Measurements from ENCODE around the gene SMIM22.

SMIM22 gene

DNA sequence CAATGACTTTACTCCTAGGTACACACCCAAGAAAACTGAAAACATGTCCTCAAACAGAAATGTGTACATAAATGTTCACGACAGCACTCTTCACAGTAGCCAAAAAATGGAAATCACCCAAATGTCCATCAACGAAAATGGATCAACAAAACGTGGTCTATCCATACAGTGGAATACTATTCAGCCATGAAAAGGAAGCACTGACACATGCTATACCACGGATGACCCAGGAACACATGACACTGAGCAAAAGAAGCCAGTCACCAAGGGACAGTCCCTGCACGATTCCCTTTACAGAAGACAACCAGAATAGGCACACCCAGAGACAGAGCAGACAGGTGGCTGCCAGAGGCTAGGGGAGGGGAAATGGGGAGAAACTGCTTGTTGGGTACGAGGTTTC lies 39.5 kb upstream of the SMIM22 start:
- H3K9me3 ChIP-seq (ENCODE audit: control insufficient read depth, insufficient read depth, low read depth, low read length) = 0 out of 2 replicates have a peak, but pooled peaks cover 7% of the 10 kb centered on the region
- H3K27me3 ChIP-seq (ENCODE audit: control insufficient read depth, insufficient read depth, low read length) = no peaks in the 10 kb centered on the region
- no peak overlapping the region for H3K27ac ChIP-seq (ENCODE audit: low read depth, low read length)
- no peaks in the 10 kb centered on the region for H3K4me1 ChIP-seq (ENCODE audit: control insufficient read depth, insufficient read depth, low read length)
- H3K9ac ChIP-seq (ENCODE audit: low read length) = no peak overlapping the region
- peaks cover 90% of the 10 kb centered on the region for H3K36me3 ChIP-seq (ENCODE audit: control insufficient read depth, insufficient read depth, low read length)
- no peak overlapping the region for H3K4me3 ChIP-seq (ENCODE audit: low read depth, low read length)

DNA sequence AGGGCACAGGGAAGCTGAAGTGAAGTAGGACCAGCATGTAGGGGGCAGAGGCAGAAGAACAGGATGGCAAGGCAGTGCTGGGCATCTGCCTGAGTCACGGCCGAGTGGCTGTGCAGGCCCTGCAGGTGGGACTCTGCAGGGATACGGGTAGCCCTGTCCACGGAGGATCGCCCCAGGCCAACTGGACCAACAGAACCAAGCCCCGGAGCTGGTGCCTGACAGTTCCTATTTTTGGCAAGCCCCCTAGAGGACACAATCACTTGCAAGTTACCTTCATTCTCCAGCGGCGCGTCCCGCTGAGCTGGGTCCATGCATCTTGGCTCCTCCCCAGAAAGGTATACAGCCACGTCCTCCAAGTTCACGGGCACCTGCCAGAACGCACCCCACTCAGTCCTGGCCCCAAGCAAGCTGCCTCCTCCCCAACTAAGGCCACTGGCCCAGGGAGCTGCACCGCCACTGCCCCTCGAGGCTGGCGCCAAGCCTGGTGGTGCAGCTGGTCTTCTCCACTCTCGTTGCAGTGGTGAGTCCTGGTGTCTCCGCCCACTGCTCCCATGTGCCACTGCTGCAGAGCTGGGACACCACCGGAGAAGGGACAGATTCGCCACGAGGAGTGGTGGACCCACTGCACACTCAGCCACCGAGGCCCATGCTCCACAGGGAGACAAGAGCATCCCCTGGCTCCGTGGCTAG lies 34.8 kb upstream of the SMIM22 start:
- Histone ChIP-seq H3K4me1 (ENCODE audit: control insufficient read depth, insufficient read depth, low read length) (no peaks in the 10 kb centered on the region), H3K27me3 (ENCODE audit: control insufficient read depth, insufficient read depth, low read length) (no peaks in the 10 kb centered on the region), H3K4me3 (ENCODE audit: low read depth, low read length) (no peak overlapping the region), H3K9ac (ENCODE audit: low read length) (no peak overlapping the region), H3K9me3 (ENCODE audit: control insufficient read depth, insufficient read depth, low read depth, low read length) (0 out of 2 replicates have a peak, but pooled peaks cover 6% of the 10 kb centered on the region), H3K27ac (ENCODE audit: low read depth, low read length) (no peak overlapping the region), H3K36me3 (ENCODE audit: control insufficient read depth, insufficient read depth, low read length) (peaks cover 85% of the 10 kb centered on the region)

DNA sequence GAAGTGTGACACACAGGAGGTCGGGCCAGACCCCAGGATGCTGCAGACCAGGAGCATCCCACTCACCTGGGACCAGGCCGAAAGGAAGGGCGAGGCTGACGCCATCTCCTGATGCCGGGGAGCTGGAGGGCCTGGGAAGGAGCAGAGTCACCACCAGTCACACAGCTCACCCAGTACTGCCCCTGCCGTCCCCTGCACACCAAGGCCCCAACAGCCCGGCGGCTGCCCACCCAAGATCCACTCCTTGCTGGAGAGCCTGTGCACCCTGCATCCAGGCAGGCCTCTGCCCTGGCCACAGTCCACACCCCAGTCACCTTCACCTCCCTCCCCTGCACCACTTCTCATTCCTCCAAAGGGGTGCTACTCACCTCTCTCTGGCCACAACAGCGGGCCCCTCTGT lies 33.0 kb upstream of the SMIM22 start:
- Histone ChIP-seq H3K27me3 (ENCODE audit: control insufficient read depth, insufficient read depth, low read length) (no peaks in the 10 kb centered on the region), H3K9me3 (ENCODE audit: control insufficient read depth, insufficient read depth, low read depth, low read length) (no peaks in the 10 kb centered on the region), H3K9ac (ENCODE audit: low read length) (no peak overlapping the region), H3K36me3 (ENCODE audit: control insufficient read depth, insufficient read depth, low read length) (peaks cover 70% of the 10 kb centered on the region), H3K27ac (ENCODE audit: low read depth, low read length) (no peak overlapping the region), H3K4me3 (ENCODE audit: low read depth, low read length) (no peak overlapping the region), H3K4me1 (ENCODE audit: control insufficient read depth, insufficient read depth, low read length) (0 out of 2 replicates have a peak, but pooled peaks cover 4% of the 10 kb centered on the region)

DNA sequence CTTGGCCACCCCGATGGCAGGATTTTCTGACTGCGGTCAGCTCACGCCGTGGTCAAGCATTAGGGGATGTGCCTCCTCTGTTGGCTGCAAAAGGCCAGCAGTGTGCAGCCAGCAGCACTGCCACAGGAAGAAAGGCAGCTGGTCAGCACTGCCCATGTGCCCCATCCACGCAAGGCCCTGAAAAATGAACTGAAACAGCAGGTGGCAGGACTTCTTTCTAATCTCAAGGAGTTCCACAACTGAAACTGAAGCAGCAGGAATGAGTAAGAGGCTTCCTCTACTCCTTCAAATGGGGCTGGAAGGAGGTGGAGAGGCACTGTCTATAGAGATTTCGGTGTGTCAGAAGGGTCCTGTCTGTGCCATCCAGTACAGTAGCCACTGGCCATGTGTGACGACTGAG lies 31.4 kb upstream of the SMIM22 start:
- Histone ChIP-seq H3K36me3 (ENCODE audit: control insufficient read depth, insufficient read depth, low read length) (peaks cover 58% of the 10 kb centered on the region), H3K4me3 (ENCODE audit: low read depth, low read length) (no peak overlapping the region), H3K9me3 (ENCODE audit: control insufficient read depth, insufficient read depth, low read depth, low read length) (no peaks in the 10 kb centered on the region), H3K9ac (ENCODE audit: low read length) (no peak overlapping the region), H3K27ac (ENCODE audit: low read depth, low read length) (no peak overlapping the region), H3K27me3 (ENCODE audit: control insufficient read depth, insufficient read depth, low read length) (no peaks in the 10 kb centered on the region), H3K4me1 (ENCODE audit: control insufficient read depth, insufficient read depth, low read length) (0 out of 2 replicates have a peak, but pooled peaks cover 11% of the 10 kb centered on the region)

DNA sequence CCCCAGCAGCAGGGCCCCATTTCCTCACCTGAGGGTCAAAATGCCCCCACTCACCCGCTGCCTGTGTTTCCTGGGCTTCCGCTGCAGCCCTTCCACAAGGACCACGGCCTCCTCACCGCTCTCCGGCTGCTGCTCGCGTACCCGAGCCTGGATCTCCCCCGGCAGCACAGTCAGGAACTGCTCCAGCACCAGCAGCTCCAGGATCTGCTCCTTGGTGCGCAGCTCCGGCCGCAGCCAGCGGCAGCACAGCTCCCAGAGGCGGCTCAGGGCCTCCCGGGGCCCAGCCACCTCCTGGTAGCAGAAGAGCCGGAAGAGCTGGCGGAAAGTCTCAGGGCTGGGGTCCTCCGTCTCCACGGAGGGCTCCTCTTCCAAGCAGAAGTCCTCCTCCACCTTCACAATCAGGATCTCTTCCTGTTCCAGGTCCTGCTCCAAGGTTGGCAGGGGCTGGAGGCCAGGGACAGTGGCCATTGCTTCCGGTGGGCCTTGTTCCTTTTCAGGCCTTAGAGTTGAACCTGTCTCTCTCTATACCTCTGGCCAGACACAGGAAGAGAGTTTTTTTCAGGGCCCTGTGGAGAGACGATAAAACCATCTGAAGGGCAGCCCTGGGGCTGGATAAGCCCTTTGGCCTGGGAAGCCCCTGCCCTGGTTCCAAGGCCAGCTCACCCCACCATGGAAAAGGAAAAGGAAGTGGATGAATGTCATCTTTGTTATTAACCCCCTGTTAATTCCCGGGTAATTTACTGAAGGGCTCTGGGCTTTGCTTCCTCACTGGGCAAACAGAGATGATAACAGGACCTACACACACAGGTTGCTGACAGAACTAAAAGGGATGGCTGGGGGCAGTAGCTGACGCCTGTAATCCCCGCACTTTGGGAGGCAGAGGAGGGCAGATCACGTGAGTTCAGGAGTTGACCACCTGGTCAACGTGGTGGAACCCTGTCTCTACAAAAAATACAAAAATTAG lies 29.4 kb upstream of the SMIM22 start:
- peaks cover 38% of the 10 kb centered on the region for H3K36me3 ChIP-seq (ENCODE audit: control insufficient read depth, insufficient read depth, low read length)
- no peaks in the 10 kb centered on the region for H3K27me3 ChIP-seq (ENCODE audit: control insufficient read depth, insufficient read depth, low read length)
- H3K27ac ChIP-seq (ENCODE audit: low read depth, low read length) = no peak overlapping the region
- no peaks in the 10 kb centered on the region for H3K9me3 ChIP-seq (ENCODE audit: control insufficient read depth, insufficient read depth, low read depth, low read length)
- peak overlapping the region; percentile 85 for H3K4me3 ChIP-seq (ENCODE audit: low read depth, low read length)
- peaks cover 14% of the 10 kb centered on the region; the same call in 1 of the 2 replicates for H3K4me1 ChIP-seq (ENCODE audit: control insufficient read depth, insufficient read depth, low read length)
- peak overlapping the region; percentile 83 for H3K9ac ChIP-seq (ENCODE audit: low read length)

DNA sequence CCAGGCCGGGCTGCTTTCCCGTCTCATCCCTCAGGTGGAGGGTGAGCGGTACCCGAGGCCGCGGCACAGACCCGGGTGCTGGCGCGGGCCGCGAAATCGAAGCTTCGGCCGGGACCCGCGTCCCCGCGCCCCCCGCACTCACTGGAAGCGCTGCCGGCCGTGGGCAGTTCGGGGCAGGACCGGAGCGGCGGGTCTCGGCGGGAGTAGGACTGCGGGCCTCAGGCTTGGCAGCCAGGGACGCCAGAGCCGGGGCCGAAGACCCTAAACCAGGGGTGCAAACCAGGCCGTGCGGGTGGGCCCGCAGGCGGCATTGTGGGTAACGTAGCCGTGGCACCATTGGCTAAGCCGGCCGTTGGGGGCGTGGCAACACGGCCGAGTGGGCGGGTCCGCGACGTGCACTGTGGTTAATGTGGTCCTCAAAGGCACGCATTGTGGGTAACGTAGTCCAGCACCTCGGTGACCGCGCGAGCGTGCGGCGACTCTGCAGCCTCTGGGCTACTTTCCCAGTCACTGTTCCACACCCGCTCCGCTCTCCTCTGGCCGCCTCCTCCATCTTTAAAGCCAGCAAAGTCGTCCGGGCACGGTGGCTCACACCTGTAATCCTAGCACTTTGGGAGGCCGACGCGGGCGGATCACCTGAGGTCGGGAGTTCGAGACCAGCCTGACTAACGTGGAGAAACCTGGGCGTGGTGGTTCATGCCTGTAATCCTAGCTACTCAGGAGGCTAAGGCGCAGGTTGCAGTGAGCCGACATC lies 28.1 kb upstream of the SMIM22 start, which contains the start of gene ZNF500:
ZNF500 (minus strand) TSS at position 288 of the 754 bp plus-strand sequence. CDS start 1,184 bp downstream, outside the sequence.
- H3K9me3 ChIP-seq (ENCODE audit: control insufficient read depth, insufficient read depth, low read depth, low read length) = no peaks in the 10 kb centered on the region
- H3K27ac ChIP-seq (ENCODE audit: low read depth, low read length) = peak within 1 kb of the TSS; percentile 74; the same call in 1 of the 2 replicates
- no peaks in the 10 kb centered on the region for H3K27me3 ChIP-seq (ENCODE audit: control insufficient read depth, insufficient read depth, low read length)
- H3K4me3 ChIP-seq (ENCODE audit: low read depth, low read length) = peak within 1 kb of the TSS; percentile 85
- H3K9ac ChIP-seq (ENCODE audit: low read length) = peak within 1 kb of the TSS; percentile 83
- H3K36me3 ChIP-seq (ENCODE audit: control insufficient read depth, insufficient read depth, low read length) = peaks cover 30% of the 10 kb centered on the region
- H3K4me1 ChIP-seq (ENCODE audit: control insufficient read depth, insufficient read depth, low read length) = peaks cover 14% of the 10 kb centered on the region; the same call in 1 of the 2 replicates

DNA sequence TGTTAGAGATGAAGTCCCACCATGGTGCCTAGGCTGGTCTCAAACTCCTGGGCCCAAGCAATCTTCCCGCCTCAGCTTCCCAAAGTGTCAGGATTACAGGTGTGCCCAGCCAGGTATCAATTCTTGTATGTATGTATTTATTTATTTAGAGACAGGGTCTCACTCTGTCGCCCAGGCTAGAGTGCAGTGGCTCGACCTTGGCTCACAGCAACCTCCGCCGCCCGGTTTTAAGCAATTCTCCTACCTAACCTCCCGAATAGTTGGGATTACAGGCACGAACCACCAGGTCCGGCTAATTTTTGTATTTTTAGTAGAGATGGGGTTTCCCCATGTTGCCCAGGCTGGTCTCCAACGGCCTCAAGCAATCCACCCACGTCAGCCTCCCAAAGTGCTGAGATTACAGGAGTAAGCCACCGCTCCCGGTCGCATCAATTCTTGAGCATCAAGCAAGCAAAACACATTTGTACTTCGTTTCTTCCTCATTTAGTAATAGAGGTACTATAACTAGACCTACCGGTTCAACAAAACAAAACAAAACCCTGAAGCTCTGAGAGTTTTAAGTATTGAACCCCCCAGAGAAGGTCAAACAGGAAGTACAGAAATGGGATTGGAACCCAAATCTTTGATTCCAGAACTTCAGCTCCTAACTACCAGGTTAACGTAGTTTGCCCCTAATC lies 27.2 kb upstream of the SMIM22 start:
- Histone ChIP-seq H3K4me3 (ENCODE audit: low read depth, low read length) (peak overlapping the region; percentile 85), H3K4me1 (ENCODE audit: control insufficient read depth, insufficient read depth, low read length) (peaks cover 14% of the 10 kb centered on the region; the same call in 1 of the 2 replicates), H3K9ac (ENCODE audit: low read length) (peak overlapping the region; percentile 62), H3K27ac (ENCODE audit: low read depth, low read length) (no peak overlapping the region), H3K27me3 (ENCODE audit: control insufficient read depth, insufficient read depth, low read length) (no peaks in the 10 kb centered on the region), H3K9me3 (ENCODE audit: control insufficient read depth, insufficient read depth, low read depth, low read length) (no peaks in the 10 kb centered on the region), H3K36me3 (ENCODE audit: control insufficient read depth, insufficient read depth, low read length) (peaks cover 21% of the 10 kb centered on the region)

DNA sequence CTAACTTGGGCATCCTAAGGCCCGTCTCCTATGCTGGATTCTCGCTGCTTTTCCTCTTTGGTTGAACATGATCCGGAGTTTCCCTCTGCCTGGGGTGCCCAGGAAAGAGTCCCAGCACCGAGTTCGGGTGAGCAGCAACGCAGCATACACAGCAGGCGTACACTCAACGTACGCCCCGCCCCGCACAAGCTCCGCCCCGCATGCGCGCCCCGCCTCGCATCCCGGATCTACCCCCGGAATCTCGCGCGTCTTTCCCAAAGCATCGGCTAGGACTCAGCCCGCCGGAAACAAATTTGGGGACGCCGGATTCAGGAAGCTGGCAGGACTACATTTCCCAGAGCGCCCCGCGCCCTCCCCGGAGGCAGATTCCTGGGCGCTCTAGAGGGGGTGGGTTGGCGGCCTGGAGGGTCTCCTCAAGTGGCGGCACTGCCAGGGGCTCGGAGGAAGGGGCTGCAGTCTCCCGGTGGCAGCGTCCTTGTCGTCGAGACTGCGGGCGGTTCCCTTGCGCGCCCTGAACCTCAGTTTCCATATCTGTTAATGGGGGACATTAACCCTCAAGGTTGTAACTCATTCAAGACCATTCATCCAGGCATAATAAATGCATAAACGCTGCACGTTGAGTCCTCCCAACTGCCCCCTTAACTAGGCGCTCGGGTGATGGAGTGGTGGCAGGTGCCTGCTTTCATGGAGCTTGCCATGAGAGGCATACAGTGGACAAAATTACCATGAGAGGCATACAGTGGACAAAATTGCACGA lies 26.4 kb upstream of the SMIM22 start:
- Histone ChIP-seq H3K27ac (ENCODE audit: low read depth, low read length) (0 out of 2 replicates have a peak overlapping the region, but pooled peaks have one; percentile 4), H3K4me1 (ENCODE audit: control insufficient read depth, insufficient read depth, low read length) (peaks cover 14% of the 10 kb centered on the region; the same call in 1 of the 2 replicates), H3K9ac (ENCODE audit: low read length) (peak overlapping the region; percentile 62), H3K27me3 (ENCODE audit: control insufficient read depth, insufficient read depth, low read length) (no peaks in the 10 kb centered on the region), H3K4me3 (ENCODE audit: low read depth, low read length) (peak overlapping the region; percentile 85), H3K36me3 (ENCODE audit: control insufficient read depth, insufficient read depth, low read length) (peaks cover 14% of the 10 kb centered on the region), H3K9me3 (ENCODE audit: control insufficient read depth, insufficient read depth, low read depth, low read length) (no peaks in the 10 kb centered on the region)

DNA sequence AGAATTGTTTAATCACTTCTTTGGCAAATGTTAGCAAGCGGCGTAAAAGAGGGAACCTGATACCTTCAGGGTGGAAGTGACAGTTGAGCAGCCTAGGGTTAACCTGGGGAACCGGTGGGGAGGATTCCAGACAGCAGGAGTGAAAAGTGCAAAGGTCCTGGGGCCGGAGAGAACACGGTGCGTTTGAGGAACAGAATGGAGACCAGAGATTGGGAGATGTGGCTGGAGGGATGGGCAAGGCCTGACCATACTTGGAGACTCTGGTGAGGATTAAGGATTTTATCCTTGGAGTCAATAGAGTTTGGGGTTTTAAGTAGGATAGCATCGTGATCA lies 25.9 kb upstream of the SMIM22 start:
- Histone ChIP-seq H3K36me3 (ENCODE audit: control insufficient read depth, insufficient read depth, low read length) (peaks cover 10% of the 10 kb centered on the region), H3K9ac (ENCODE audit: low read length) (peak overlapping the region; percentile 35), H3K9me3 (ENCODE audit: control insufficient read depth, insufficient read depth, low read depth, low read length) (no peaks in the 10 kb centered on the region), H3K27me3 (ENCODE audit: control insufficient read depth, insufficient read depth, low read length) (no peaks in the 10 kb centered on the region), H3K4me1 (ENCODE audit: control insufficient read depth, insufficient read depth, low read length) (peaks cover 14% of the 10 kb centered on the region; the same call in 1 of the 2 replicates), H3K27ac (ENCODE audit: low read depth, low read length) (0 out of 2 replicates have a peak overlapping the region, but pooled peaks have one; percentile 4), H3K4me3 (ENCODE audit: low read depth, low read length) (peak overlapping the region; percentile 85)
